Dermis lymphatic vessel endothelial cell (primary cell): ENCODE data around the gene PCDHGB5. TPM values are rescaled to one million over a fixed set of nuclear protein-coding genes. Genes with fewer than 3 reads are reported as not detected.

ENCODE experiments used
- total RNA-seq: library from RNA; depleted of rRNA; stranded (reverse); fragments of >200 nt; gene quantifications from 2 replicates; pipeline ENCODE4 v1.2.1, GENCODE V29; 2014

The PCDHGB5 gene
- total RNA-seq, result 8.3 and 11.8 TPM in 2 replicates

GRCh38 chr5:141397756-141398551 is at the start of gene PCDHGB5:
Gene PCDHGB5, plus strand, starts transcription at chr5:141397947. Its CDS starts 181 bp downstream, at chr5:141398128.

GRCh38 chr5:141349917-141350619 is 47.7 kb upstream of the PCDHGB5 start, which contains the start of gene PCDHGB1:
Gene PCDHGB1, plus strand, starts transcription at chr5:141350099. Its CDS starts 162 bp downstream, at chr5:141350261.

GRCh38 chr5:141354900-141355469 is 42.8 kb upstream of the PCDHGB5 start, which contains the start of gene PCDHGA4:
Gene PCDHGA4, plus strand, starts transcription at chr5:141355021. Its CDS starts 87 bp downstream, at chr5:141355108.

GRCh38 chr5:141359790-141360426 is 37.8 kb upstream of the PCDHGB5 start, which contains the start of gene PCDHGB2:
Gene PCDHGB2, plus strand, starts transcription at chr5:141359994. Its CDS starts 142 bp downstream, at chr5:141360136.

GRCh38 chr5:141363952-141364660 is 33.6 kb upstream of the PCDHGB5 start, which contains the start of gene PCDHGA5:
Gene PCDHGA5, plus strand, starts transcription at chr5:141364162. Its CDS starts 169 bp downstream, at chr5:141364331.

GRCh38 chr5:141369994-141370848 is 27.5 kb upstream of the PCDHGB5 start, which contains the start of gene PCDHGB3:
Gene PCDHGB3, plus strand, starts transcription at chr5:141370242. Its CDS starts 153 bp downstream, at chr5:141370395.

GRCh38 chr5:141373673-141374317 is 24.0 kb upstream of the PCDHGB5 start, which contains the start of gene PCDHGA6:
Gene PCDHGA6, plus strand, starts transcription at chr5:141373891. Its CDS starts 193 bp downstream, at chr5:141374084.

GRCh38 chr5:141382469-141383294 is 15.1 kb upstream of the PCDHGB5 start, which contains the start of gene PCDHGA7:
Gene PCDHGA7, plus strand, starts transcription at chr5:141382742. Its CDS starts 158 bp downstream, at chr5:141382900.

GRCh38 chr5:141387557-141388311 is 10.0 kb upstream of the PCDHGB5 start, which contains the start of gene PCDHGB4:
Gene PCDHGB4, plus strand, starts transcription at chr5:141387698. Its CDS starts 187 bp downstream, at chr5:141387885.

GRCh38 chr5:141392429-141393198 is 5.1 kb upstream of the PCDHGB5 start, which contains the start of gene PCDHGA8:
Gene PCDHGA8, plus strand, starts transcription at chr5:141392633. Its CDS starts 181 bp downstream, at chr5:141392814.

GRCh38 chr5:141402553-141403243 is 5.0 kb downstream of the PCDHGB5 start, which contains the start of gene PCDHGA9:
Gene PCDHGA9, plus strand, starts transcription at chr5:141402778. Its CDS starts 175 bp downstream, at chr5:141402953.

GRCh38 chr5:141407790-141408505 is 10.2 kb downstream of the PCDHGB5 start, which contains the start of gene PCDHGB6:
Gene PCDHGB6, plus strand, starts transcription at chr5:141408021. Its CDS starts 182 bp downstream, at chr5:141408203.

GRCh38 chr5:141412854-141413539 is 15.2 kb downstream of the PCDHGB5 start, which contains the start of gene PCDHGA10:
Gene PCDHGA10, plus strand, starts transcription at chr5:141412987. Its CDS starts 189 bp downstream, at chr5:141413176.

GRCh38 chr5:141417494-141418172 is 19.9 kb downstream of the PCDHGB5 start, which contains the start of gene PCDHGB7:
Gene PCDHGB7, plus strand, starts transcription at chr5:141417677. Its CDS starts 183 bp downstream, at chr5:141417860.

